GM18502 (cell line): ENCODE results near the gene XPNPEP1.

Experiments used
- ATAC-seq: cut with Tn5 transposase; IDR thresholded peaks from one replicate; pipeline ENCODE4 v1.9.1; 2021; ENCODE audit warnings: mild to moderate bottlenecking; ENCODE audit not compliant: unreplicated experiment, poor library complexity

The XPNPEP1 gene

GRCh38 chr10:109952526-109952925 lies 29.2 kb upstream of the XPNPEP1 start:
- ATAC-seq: no peak

- ATAC-seq: no peak
Measured at GRCh38 chr10:109947111-109947920, 24.0 kb upstream of the XPNPEP1 start.

- no peak for ATAC-seq
Measured at GRCh38 chr10:109946680-109947079, 23.4 kb upstream of the XPNPEP1 start.

DNA sequence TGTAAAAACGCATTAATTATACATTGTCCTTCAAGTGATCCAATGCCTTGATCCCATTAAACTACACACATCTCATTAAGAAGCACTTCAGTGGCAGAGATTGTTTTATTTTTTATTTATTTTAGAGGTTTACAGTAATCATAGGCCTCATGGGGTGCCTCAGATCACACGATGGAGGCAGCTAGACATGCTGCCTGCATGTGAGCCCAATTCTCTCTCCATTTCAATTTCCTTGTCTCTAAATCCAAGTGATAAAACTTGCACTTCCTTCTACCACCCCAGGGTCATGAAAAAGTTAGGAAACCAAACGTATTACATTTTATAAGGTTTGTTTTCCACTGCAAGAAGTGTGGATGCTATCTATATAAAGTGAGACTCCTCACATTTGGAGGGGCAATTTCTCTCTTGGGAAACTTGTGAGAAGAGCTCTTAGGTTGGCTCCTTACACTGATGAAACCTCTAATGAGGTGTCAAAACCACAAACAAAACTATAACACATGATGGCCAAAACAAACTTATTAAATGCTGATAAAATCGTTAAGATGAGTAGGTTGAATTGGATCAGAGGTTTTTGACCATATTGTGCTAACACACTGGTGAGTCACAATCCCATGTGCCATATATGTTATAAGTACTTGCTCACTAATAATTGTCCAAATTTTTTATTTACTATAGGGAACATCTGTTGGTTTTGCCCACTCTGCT lies 22.3 kb upstream of the XPNPEP1 start:
- ATAC-seq: no peak

DNA sequence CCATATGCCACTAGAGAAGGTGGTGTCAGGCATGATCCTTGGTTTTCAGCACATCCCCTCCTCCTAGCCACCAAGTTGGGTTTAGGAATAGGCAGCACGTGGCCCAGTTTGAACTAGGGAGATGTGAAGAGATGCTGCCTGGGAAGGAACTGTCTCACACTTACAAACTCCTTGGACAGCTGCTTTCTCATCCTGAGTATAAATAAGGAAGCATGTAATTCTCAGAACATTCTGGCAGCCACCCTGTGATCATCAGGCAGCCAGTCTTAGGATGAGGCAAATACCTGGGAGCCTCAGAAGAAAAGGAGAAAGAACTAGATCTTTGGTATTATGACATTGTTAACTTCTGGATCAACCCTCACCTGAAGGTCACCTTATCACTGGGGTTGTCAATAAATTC lies 21.3 kb upstream of the XPNPEP1 start:
- no peak for ATAC-seq

DNA sequence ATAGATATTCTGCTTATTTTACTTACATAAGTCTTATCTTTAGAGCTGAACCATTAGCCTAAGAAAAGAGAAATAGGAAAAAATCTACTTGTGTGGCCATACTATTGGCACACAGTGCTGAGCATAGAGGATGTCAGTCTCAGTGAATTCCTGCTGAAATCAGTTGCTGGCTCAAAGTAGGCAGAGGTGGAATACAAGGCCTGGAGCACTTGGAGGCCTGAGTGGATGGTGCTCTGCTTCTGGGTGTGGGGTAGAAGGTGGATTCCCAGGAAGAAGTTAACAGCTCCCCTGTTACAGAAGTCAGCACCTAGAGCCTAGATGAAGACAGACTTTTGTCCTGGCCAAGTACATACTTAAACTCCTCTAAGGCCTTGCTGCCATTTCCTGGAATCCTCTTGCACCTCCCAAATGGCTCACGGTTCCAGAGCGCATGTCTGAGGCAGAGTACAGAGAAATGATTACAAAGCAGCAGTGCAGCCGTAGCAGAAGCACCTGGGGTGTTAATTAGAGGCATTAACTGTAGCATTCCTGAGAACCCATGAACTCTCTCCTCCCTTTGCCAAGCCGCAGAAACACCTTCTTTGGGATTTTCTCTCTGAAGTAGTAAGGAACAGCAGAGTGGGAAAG lies 18.0 kb upstream of the XPNPEP1 start:
- no peak for ATAC-seq

- no peak for ATAC-seq
Measured at GRCh38 chr10:109940553-109940952, 17.2 kb upstream of the XPNPEP1 start.

GRCh38 chr10:109940117-109940516 lies 16.8 kb upstream of the XPNPEP1 start:
- ATAC-seq: no peak

DNA sequence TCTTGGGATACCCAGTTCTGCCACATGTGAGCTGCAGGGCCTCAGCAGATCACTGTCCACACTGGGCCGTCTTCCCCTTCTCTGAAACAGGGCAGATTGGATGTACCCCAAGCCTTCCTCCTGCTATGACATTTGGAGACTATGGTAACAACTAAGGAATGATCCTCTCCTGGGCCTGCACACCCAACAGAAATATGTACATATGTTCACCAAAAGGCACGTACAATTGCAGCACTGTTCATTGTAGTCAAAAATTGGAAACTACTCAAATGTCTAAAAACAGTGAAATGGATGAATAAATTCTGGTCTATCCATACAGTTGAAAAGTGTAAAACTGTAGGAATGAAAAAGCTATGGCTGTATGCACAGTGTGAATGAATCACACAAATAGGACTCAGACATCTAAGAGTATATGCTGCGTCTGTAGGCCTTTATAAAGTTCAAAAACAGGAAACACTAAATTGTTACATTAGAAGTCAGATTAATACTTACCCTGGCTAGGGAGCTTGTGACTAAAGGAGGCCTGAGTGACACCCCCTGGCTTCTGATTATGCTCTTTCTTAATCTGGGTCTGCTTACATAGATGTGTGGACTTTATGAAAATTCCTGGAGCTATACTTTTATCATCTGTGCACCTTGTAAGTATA lies 16.1 kb upstream of the XPNPEP1 start:
- ATAC-seq: no peak

GRCh38 chr10:109937460-109938065 lies 14.3 kb upstream of the XPNPEP1 start:
- ATAC-seq: no peak

- no peak for ATAC-seq
Measured at GRCh38 chr10:109934958-109935793, 11.9 kb upstream of the XPNPEP1 start.

GRCh38 chr10:109933984-109934565 lies 10.8 kb upstream of the XPNPEP1 start:
- ATAC-seq: no peak

GRCh38 chr10:109932968-109933367 lies 9.7 kb upstream of the XPNPEP1 start:
- no peak for ATAC-seq

- no peak for ATAC-seq
Measured at GRCh38 chr10:109932391-109932790, 9.1 kb upstream of the XPNPEP1 start.

DNA sequence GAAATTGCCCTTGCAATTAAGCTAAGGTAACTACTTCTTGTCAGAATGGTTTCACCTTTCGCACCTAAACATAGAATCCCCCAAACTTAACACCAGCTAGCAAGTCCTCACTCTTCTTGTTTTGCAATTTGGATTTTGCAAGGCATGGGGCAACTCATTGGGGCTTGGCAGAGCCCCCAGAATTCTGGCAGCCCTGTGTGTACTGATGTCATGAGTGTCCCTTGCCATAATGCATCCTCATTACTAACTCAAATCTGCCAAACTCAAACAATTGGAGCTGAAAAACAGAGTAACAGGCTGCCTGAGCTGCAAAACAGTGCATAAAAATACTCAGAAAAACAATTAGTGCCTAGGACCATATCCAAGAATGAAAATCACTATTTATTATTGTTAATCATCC lies 7.9 kb upstream of the XPNPEP1 start:
- ATAC-seq: no peak

DNA sequence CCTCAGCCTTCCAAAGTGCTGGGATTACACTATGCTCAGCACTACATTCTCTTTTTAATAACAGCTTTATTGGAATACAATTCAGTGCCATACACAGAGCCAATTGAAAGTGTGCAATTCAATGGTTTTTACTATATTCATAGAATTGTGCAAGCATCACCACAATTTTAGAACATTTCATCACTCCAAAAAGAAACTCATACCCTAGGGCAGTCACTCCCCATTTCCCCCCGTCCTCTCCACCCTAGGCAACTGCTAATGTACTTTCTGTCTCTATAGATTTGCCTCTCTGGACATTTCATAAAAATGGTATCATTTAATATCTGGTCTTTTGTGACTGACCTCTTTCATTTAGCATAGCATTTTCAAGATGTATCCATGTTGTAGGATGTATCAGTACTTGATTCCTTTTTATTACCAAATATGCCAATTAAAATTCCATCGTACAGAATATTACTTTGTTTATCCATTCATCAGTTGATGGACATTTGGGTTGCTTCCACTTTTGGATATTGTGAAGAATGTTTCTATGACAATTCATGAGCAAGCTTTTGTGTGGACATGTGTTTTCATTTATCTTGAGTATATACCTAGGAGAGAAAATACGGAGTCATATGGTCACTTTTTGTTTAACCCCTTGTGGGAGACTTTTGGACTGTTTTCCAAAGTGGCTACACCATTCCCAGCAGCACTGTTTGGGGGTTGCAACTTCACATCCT lies 6.3 kb upstream of the XPNPEP1 start:
- ATAC-seq: no peak

GRCh38 chr10:109928475-109928891 lies 5.2 kb upstream of the XPNPEP1 start:
- ATAC-seq: no peak

- no peak for ATAC-seq
Measured at GRCh38 chr10:109926825-109927224, 3.5 kb upstream of the XPNPEP1 start.
